ENCODE results near the gene GSG1L2. TPM values are rescaled to one million over a fixed set of nuclear protein-coding genes. Genes with fewer than 3 reads are reported as not detected.

GSG1L2 gene
- total and polyA plus RNA-seq, 2 experiments from 2014 or later = not detected

DNA sequence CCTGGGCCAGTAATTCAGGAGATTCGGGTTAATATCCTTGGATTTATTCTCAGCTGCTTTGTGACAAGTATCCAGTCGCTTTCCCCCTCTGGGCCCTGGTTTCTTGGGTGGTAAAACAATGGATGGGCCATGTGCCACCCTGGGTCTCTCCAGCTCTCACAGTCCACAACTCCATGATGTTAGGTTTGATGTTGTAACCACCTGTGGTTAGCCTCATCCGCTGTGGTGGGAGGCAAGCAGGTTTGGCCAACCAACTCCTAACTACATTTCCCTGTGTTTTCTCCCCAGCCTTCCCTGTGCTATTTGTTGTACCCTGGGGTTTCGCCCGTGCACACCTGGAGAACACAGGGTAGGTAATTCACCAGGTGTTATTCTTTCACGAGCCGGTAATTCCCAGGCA, 39.0 kb upstream of the GSG1L2 start:
- TF ChIP-seq EZH2phosphoT487 (IDR thresholded peaks at IDR 0.05; ENCODE audit: unreplicated experiment) = no peak
- TF ChIP-seq EZH2 (IDR thresholded peaks at IDR 0.05; ENCODE audit: low read depth, unreplicated experiment) = no peak
- TF ChIP-seq, protein P1, sequence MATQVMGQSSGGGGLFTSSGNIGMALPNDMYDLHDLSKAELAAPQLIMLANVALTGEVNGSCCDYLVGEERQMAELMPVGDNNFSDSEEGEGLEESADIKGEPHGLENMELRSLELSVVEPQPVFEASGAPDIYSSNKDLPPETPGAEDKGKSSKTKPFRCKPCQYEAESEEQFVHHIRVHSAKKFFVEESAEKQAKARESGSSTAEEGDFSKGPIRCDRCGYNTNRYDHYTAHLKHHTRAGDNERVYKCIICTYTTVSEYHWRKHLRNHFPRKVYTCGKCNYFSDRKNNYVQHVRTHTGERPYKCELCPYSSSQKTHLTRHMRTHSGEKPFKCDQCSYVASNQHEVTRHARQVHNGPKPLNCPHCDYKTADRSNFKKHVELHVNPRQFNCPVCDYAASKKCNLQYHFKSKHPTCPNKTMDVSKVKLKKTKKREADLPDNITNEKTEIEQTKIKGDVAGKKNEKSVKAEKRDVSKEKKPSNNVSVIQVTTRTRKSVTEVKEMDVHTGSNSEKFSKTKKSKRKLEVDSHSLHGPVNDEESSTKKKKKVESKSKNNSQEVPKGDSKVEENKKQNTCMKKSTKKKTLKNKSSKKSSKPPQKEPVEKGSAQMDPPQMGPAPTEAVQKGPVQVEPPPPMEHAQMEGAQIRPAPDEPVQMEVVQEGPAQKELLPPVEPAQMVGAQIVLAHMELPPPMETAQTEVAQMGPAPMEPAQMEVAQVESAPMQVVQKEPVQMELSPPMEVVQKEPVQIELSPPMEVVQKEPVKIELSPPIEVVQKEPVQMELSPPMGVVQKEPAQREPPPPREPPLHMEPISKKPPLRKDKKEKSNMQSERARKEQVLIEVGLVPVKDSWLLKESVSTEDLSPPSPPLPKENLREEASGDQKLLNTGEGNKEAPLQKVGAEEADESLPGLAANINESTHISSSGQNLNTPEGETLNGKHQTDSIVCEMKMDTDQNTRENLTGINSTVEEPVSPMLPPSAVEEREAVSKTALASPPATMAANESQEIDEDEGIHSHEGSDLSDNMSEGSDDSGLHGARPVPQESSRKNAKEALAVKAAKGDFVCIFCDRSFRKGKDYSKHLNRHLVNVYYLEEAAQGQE (IDR thresholded peaks at IDR 0.05; ENCODE audit: unreplicated experiment) = no peak
- no peak for TF ChIP-seq ZNF114 (CRISPR knock-in tag; IDR thresholded peaks at IDR 0.05)
- H3K27me3 Mint-ChIP-seq (ENCODE audit: insufficient read depth, low read depth, poor library complexity) = peaks cover 2% of the 10 kb centered on the region
- H3K4me2 ChIP-seq = no peak overlapping the region

DNA sequence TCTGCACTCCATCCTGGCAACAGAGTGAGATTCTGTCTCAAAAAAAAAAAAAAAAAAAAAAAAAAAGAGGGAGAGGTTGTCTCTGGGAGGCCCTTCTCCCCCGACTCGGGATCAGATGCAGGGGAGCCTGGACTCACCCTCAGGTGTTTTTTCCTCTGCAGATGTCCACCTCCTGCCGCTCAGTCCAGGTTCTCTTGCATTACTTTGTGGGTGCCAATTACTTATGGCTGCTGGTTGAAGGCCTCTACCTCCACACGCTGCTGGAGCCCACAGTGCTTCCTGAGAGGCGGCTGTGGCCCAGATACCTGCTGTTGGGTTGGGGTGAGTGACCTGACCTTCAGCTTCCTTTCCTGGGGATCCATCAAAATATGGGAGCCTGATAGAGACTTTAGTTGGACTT, 37.9 kb upstream of the GSG1L2 start:
- Histone ChIP-seq H3K36me3 (ENCODE audit: insufficient read depth) (no peaks in the 10 kb centered on the region), H4K20me1 (replicated peaks; ENCODE audit: insufficient read depth) (no peaks in the 10 kb centered on the region), H3K4me3 (no peak overlapping the region), H3K79me2 (replicated peaks; ENCODE audit: insufficient read depth) (no peaks in the 10 kb centered on the region), H3K4me2 (no peak overlapping the region), H3K27ac (ENCODE audit: low read depth) (no peak overlapping the region), H3K9me2 (ENCODE audit: insufficient read depth) (peaks cover 7% of the 10 kb centered on the region; the same call in 1 of the 2 replicates), H3K4me1 (ENCODE audit: insufficient read depth) (no peaks in the 10 kb centered on the region), H3K27me3 (ENCODE audit: insufficient read depth) (no peaks in the 10 kb centered on the region), H2AFZ (no peak overlapping the region), H3F3A (replicated peaks; ENCODE audit: low read depth) (no peaks in the 10 kb centered on the region)
- ATAC-seq (no peak), DNase-seq (ENCODE audit: low spot score) (no peak)
- Mint-ChIP-seq H3K36me3 (ENCODE audit: low read depth) (no peaks in the 10 kb centered on the region), H3K4me1 (no peaks in the 10 kb centered on the region), H3K4me3 (no peak overlapping the region), H3K9me3 (peaks cover 12% of the 10 kb centered on the region; the same call in 2 of the 3 replicates), H3K27me3 (ENCODE audit: insufficient read depth, low read depth, poor library complexity) (peaks cover 2% of the 10 kb centered on the region), H3K27ac (no peak overlapping the region)
- TF ChIP-seq, protein P1 (IDR thresholded peaks at IDR 0.05; ENCODE audit: unreplicated experiment) = no peak
- TF ChIP-seq ZNF114 (CRISPR knock-in tag; IDR thresholded peaks at IDR 0.05) (no peak), STAT1 (IDR thresholded peaks at IDR 0.05; ENCODE audit: unreplicated experiment) (no peak), NANOG (IDR thresholded peaks at IDR 0.05; ENCODE audit: borderline replicate concordance) (no peak), ZNF331 (CRISPR knock-in tag; IDR thresholded peaks at IDR 0.05; ENCODE audit: low read depth) (no peak), CREB1 (CRISPR knock-in tag; IDR thresholded peaks at IDR 0.05; ENCODE audit: low read depth) (no peak), EZH2 (IDR thresholded peaks at IDR 0.05; ENCODE audit: low read depth, unreplicated experiment) (no peak)
- TF ChIP-seq, protein P2, sequence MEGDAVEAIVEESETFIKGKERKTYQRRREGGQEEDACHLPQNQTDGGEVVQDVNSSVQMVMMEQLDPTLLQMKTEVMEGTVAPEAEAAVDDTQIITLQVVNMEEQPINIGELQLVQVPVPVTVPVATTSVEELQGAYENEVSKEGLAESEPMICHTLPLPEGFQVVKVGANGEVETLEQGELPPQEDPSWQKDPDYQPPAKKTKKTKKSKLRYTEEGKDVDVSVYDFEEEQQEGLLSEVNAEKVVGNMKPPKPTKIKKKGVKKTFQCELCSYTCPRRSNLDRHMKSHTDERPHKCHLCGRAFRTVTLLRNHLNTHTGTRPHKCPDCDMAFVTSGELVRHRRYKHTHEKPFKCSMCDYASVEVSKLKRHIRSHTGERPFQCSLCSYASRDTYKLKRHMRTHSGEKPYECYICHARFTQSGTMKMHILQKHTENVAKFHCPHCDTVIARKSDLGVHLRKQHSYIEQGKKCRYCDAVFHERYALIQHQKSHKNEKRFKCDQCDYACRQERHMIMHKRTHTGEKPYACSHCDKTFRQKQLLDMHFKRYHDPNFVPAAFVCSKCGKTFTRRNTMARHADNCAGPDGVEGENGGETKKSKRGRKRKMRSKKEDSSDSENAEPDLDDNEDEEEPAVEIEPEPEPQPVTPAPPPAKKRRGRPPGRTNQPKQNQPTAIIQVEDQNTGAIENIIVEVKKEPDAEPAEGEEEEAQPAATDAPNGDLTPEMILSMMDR (conservative IDR thresholded peaks at IDR 0.05; ENCODE audit: low read depth in 2 of 2) = no peak

More for the DNA sequence above, 39.0 kb upstream of the GSG1L2 start:
- DNase-seq (ENCODE audit: low spot score) = no peak
- Histone ChIP-seq H4K20me1 (replicated peaks; ENCODE audit: insufficient read depth) (no peaks in the 10 kb centered on the region), H3K27me3 (ENCODE audit: insufficient read depth) (no peaks in the 10 kb centered on the region), H3K27ac (ENCODE audit: low read depth) (no peak overlapping the region), H3K79me2 (replicated peaks; ENCODE audit: insufficient read depth) (no peaks in the 10 kb centered on the region), H3F3A (replicated peaks; ENCODE audit: low read depth) (no peaks in the 10 kb centered on the region), H2AFZ (no peak overlapping the region), H3K4me1 (ENCODE audit: insufficient read depth) (no peaks in the 10 kb centered on the region), H3K4me3 (no peak overlapping the region), H3K36me3 (ENCODE audit: insufficient read depth) (no peaks in the 10 kb centered on the region), H3K9me2 (ENCODE audit: insufficient read depth) (peaks cover 11% of the 10 kb centered on the region; the same call in 1 of the 2 replicates)
- Mint-ChIP-seq H3K36me3 (ENCODE audit: low read depth) (no peaks in the 10 kb centered on the region), H3K4me1 (no peaks in the 10 kb centered on the region), H3K9me3 (peaks cover 16% of the 10 kb centered on the region; the same call in 2 of the 3 replicates), H3K27ac (no peak overlapping the region), H3K4me3 (no peak overlapping the region)
- ATAC-seq = no peak

Data from GM23338 (cell line).